ES-I3 (cell line): ENCODE results near the gene CAMK4.
"Not testable (repeated sequence)": the region's sequence is repeated elsewhere in the genome, so short reads cannot be mapped to it uniquely, and the experiment has no call there.

Experiments
- H3K36me3 ChIP-seq: 2 replicates; pipeline ENCODE4 v1.6.1; 2013; ENCODE audit warnings: mild to moderate bottlenecking, low read length, control low read depth, moderate library complexity; ENCODE audit not compliant: insufficient read depth
- H3K4me1 ChIP-seq: 2 replicates; pipeline ENCODE4 v1.6.1; 2013; ENCODE audit warnings: mild to moderate bottlenecking, control low read depth, low read length; ENCODE audit not compliant: insufficient read depth
- H3K9ac ChIP-seq: 2 replicates; pipeline ENCODE4 v1.6.1; 2013; ENCODE audit warnings: low read depth, mild to moderate bottlenecking, low read length, moderate library complexity
- H3K9me3 ChIP-seq: 2 replicates; pipeline ENCODE4 v1.6.1; 2013; ENCODE audit warnings: mild to moderate bottlenecking, low read length, moderate library complexity; ENCODE audit not compliant: control insufficient read depth, insufficient read depth

Gene CAMK4

GRCh38 chr5:111257610-111258009, 33.4 kb downstream of the CAMK4 start:
- H3K9ac ChIP-seq, H3K36me3 ChIP-seq, H3K9me3 ChIP-seq, H3K4me1 ChIP-seq: not testable (repeated sequence)

GRCh38 chr5:111259636-111260035, 35.5 kb downstream of the CAMK4 start:
- Histone ChIP-seq H3K36me3 (no peaks in the 10 kb centered on the region), H3K9me3 (no peaks in the 10 kb centered on the region), H3K9ac (no peak overlapping the region), H3K4me1 (peaks cover 9% of the 10 kb centered on the region)

DNA sequence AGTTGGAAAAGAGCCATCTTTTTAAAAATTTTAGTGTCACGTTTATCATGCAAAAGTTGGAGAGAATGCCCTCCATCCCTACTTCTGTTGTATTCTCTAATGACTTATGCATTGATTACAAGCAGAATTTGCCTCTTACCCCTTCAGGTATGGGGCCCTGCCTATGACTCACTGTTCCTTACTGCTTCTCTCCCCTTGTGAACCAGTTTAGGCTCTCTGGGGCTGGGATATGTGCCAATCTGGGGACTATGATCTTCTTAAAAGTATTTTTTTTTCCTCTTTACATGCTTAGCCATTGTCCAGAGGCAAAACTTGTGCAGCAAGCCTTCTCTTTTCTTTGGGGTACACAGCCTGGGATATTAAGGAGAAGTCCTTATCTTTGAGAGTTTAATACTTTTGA, 37.4 kb downstream of the CAMK4 start:
- H3K36me3 ChIP-seq = no peaks in the 10 kb centered on the region
- H3K9me3 ChIP-seq = no peaks in the 10 kb centered on the region
- no peak overlapping the region for H3K9ac ChIP-seq
- H3K4me1 ChIP-seq = peaks cover 9% of the 10 kb centered on the region

GRCh38 chr5:111262153-111262552, 38.0 kb downstream of the CAMK4 start:
- peaks cover 9% of the 10 kb centered on the region for H3K4me1 ChIP-seq
- H3K9me3 ChIP-seq = no peaks in the 10 kb centered on the region
- H3K9ac ChIP-seq = no peak overlapping the region
- no peaks in the 10 kb centered on the region for H3K36me3 ChIP-seq

GRCh38 chr5:111262815-111263214, 38.6 kb downstream of the CAMK4 start:
- H3K9me3 ChIP-seq = no peaks in the 10 kb centered on the region
- peaks cover 9% of the 10 kb centered on the region for H3K4me1 ChIP-seq
- no peak overlapping the region for H3K9ac ChIP-seq
- no peaks in the 10 kb centered on the region for H3K36me3 ChIP-seq

DNA sequence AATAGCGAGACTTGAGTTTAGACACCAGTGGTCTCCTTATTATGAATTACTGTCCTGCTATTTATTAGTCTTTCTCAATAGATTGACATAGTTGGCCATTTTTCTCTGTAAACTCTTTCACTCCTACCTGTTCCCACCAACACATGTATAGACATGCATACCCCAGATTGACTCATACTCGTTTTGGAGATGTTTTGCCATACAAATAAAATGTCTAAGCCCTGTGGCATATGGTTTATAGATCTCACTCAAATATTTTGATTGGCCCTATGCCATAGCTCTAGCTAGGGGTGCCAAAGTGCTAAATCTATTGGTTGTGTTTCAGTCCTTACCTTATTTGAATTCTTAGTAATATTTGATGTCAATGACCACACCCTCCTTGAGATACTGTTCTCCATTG, 42.3 kb downstream of the CAMK4 start:
- Histone ChIP-seq H3K36me3 (no peaks in the 10 kb centered on the region), H3K9me3 (no peaks in the 10 kb centered on the region), H3K9ac (no peak overlapping the region), H3K4me1 (peaks cover 9% of the 10 kb centered on the region)

- Histone ChIP-seq H3K9ac (no peak overlapping the region), H3K4me1 (no peaks in the 10 kb centered on the region), H3K9me3 (no peaks in the 10 kb centered on the region), H3K36me3 (no peaks in the 10 kb centered on the region)
These were observed 44.1 kb downstream of the CAMK4 start for GRCh38 chr5:111268300-111268699.

DNA sequence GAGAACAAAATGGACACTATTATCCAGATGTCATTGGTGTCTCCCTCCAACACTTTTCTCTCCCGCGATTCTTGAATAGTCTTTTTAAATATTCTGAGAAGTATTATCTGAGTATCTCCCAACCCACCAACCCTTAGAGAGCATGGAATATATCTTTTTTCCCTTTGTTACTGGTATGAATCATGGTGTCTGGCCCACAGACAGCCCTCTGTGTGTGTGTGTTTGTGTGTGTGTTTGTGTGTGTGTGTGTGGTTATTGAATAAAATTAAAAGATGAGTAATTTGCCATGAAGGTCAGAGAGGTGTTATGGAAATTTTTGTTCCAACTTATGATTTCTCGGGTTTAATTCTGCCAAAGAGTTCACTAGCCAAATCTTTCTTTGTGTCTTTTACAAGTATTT, 47.7 kb downstream of the CAMK4 start:
- Histone ChIP-seq H3K36me3 (no peaks in the 10 kb centered on the region), H3K9me3 (no peaks in the 10 kb centered on the region), H3K4me1 (no peaks in the 10 kb centered on the region), H3K9ac (no peak overlapping the region)

DNA sequence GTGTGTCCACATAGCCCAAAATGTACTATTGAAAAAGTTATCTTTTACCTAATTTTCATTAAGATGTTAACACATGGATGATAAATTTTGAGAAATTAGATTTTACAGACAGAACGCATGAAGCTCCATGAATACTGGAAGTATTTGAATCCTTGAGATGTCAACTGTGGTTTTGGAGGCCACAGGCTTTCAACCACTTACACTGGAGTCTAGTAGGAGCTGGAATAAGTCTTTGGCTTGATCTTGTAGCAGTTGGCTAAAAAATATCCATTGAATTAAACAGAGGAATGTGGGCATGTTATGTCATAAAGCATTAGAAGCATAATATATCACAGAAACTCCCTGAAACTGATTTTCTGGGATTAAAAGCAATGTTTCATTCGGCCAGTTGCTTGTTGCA, 52.9 kb downstream of the CAMK4 start:
- H3K9ac ChIP-seq = no peak overlapping the region
- no peaks in the 10 kb centered on the region for H3K9me3 ChIP-seq
- no peaks in the 10 kb centered on the region for H3K4me1 ChIP-seq
- H3K36me3 ChIP-seq = no peaks in the 10 kb centered on the region

DNA sequence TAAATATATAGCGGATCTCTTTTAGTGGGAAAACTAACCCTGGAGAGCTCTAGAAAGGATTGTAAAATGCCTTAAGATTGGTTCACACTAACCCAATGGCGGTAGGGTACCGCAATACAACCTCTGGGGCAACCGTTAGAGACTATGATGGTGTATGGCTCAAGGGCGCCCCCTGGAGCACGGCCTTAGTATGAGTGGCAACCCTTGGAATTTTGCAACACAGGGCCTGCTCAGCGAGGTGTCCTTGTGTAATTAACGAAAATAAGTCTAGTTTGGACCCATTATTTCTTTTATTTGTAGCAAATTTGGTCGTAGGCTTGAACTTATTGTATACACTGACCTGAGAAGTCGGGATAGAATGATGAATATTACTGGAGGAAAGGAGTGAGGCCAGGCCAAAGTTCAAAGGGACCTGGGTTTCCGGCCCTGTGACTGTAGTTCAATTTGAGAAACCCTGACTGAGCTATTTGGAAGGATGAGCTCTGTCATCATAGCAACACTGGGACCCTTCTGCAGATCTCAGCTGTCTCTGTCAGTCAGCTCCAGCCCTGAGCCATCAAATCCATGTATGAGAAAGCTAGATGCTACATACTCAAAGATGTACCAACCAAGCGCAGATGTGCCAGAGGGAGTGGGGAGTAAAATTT, 54.8 kb downstream of the CAMK4 start:
- Histone ChIP-seq H3K9me3 (no peaks in the 10 kb centered on the region), H3K4me1 (no peaks in the 10 kb centered on the region), H3K36me3 (no peaks in the 10 kb centered on the region), H3K9ac (no peak overlapping the region)

DNA sequence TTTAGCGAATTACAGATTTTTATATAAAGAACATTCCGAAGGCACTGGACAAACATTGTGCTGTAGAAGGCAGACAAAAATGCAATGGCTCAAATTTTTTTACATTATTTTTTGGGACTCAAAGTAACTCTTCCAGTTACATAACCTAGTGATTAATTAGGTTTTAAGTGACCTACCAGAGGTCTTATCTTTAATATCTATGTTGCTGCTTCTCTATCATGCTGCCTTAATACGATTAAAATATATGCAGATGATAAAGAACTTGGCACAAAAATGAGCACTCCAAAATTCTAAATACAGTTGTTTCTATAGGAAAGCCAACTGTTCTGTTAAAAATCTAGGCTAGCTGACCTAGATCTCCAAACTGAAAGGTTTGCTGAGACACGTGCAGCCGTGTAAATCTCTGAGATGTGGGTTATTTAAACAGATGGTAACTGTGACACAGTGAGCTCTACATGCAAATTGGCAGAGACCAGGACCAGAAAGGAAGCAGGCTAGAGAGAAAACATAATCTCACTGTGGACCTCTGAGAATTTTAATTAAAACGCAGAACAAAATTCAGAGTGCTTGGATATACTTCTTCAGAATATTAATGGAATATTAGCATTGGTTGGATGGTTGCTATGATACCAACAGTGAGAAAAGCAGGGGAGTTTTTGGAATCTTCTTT, 56.2 kb downstream of the CAMK4 start:
- no peaks in the 10 kb centered on the region for H3K4me1 ChIP-seq
- no peaks in the 10 kb centered on the region for H3K9me3 ChIP-seq
- H3K36me3 ChIP-seq = no peaks in the 10 kb centered on the region
- no peak overlapping the region for H3K9ac ChIP-seq

GRCh38 chr5:111282798-111283197, 58.6 kb downstream of the CAMK4 start:
- H3K9ac ChIP-seq = no peak overlapping the region
- H3K4me1 ChIP-seq = no peaks in the 10 kb centered on the region
- no peaks in the 10 kb centered on the region for H3K9me3 ChIP-seq
- H3K36me3 ChIP-seq = no peaks in the 10 kb centered on the region

DNA sequence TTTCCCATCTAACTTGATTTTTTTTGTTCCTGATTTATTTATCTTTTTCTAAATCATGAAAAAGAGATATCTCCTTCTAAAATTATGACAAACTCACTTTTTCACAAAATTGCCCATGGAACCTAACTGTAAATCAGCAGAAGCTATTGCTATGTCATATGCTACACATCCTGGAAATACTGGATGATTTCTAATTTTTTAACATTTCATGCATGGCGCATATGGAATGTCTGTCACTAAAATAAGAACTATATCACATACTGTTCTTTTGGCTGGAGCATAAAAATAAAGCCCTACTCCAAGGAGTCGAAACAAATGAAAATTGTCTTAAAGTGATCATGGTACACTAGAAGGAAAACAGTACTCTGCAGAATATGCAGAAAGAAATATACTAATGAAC, 60.6 kb downstream of the CAMK4 start:
- H3K36me3 ChIP-seq = no peaks in the 10 kb centered on the region
- no peaks in the 10 kb centered on the region for H3K4me1 ChIP-seq
- no peaks in the 10 kb centered on the region for H3K9me3 ChIP-seq
- no peak overlapping the region for H3K9ac ChIP-seq

DNA sequence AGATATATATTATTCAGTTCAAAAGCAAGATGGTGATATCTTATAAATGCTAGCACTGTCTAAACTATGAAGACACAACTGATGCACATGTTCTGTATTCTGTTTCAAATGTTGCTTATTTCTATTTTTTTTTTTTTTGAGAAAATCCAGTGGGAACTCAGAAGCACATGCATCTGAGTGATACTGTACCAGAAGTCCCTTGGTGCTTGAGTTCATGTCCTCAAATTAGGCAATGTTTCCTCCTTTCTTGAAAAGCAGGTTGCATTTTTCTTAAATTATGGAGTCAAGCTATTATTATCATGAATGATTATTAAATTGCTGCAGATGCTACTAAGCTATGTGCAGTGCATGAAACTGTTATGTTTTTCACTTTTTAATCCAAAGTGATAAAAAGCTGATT, 70.4 kb downstream of the CAMK4 start:
- Histone ChIP-seq H3K9me3 (peaks cover 4% of the 10 kb centered on the region; the same call in 1 of the 2 replicates), H3K4me1 (no peaks in the 10 kb centered on the region), H3K9ac (no peak overlapping the region), H3K36me3 (no peaks in the 10 kb centered on the region)

- Histone ChIP-seq H3K9ac (no peak overlapping the region), H3K9me3 (peaks cover 4% of the 10 kb centered on the region; the same call in 1 of the 2 replicates), H3K4me1 (no peaks in the 10 kb centered on the region), H3K36me3 (no peaks in the 10 kb centered on the region)
These were observed 71.5 kb downstream of the CAMK4 start for GRCh38 chr5:111295649-111296048.
